A673 (cell line): ENCODE data around the gene FXYD7. TPM values are rescaled to one million over a fixed set of nuclear protein-coding genes. Genes with fewer than 3 reads are reported as not detected.

ENCODE experiments used
- BruUV-seq: library from RNA; stranded (reverse); fragments of 400-500 nt; replicated peaks from 2 replicates; lab custom pipeline; 2021; lab: Mats Ljungman, UMichigan
- CTCF ChIA-PET: fragments of 300-600 bp; sonication (Branson Sonifier 250); formaldehyde crosslinking; loops from one replicate; lab custom pipeline; 2022; ENCODE audit warnings: antibody characterized with exemption; lab: Charles Lee
- POLR2A ChIA-PET: fragments of 300-600 bp; sonication (Branson Sonifier 250); formaldehyde crosslinking; loops from one replicate; lab custom pipeline; 2022; ENCODE audit warnings: antibody characterized with exemption; ENCODE audit not compliant: low non-redundant PET; lab: Charles Lee
- DNase-seq: peaks from one replicate; pipeline ENCODE4 v3.0.0-alpha.2; 2015; ENCODE audit warnings: low spot score
- H3K27ac ChIP-seq: fragments of 200-600 bp; sonication (generic); 2 replicates; pipeline ENCODE4 v1.5.1; 2016; ENCODE audit warnings: mixed run types, low read depth, mild to moderate bottlenecking, mixed read lengths, antibody characterized with exemption, low read length; ENCODE audit not compliant: poor library complexity, severe bottlenecking
- H3K27me3 ChIP-seq: fragments of 200-600 bp; sonication (generic); replicated peaks from 2 replicates; pipeline ENCODE4 v1.6.1; 2017; ENCODE audit warnings: mixed run types, low read depth, mild to moderate bottlenecking, mixed read lengths, antibody characterized with exemption, low read length; ENCODE audit not compliant: insufficient read depth, poor library complexity
- H3K36me3 ChIP-seq: fragments of 200-600 bp; sonication (generic); 2 replicates; pipeline ENCODE4 v1.6.1; 2016; ENCODE audit warnings: mixed run types, mild to moderate bottlenecking, mixed read lengths, antibody characterized with exemption, low read length; ENCODE audit not compliant: insufficient read depth, poor library complexity, severe bottlenecking
- H3K4me1 ChIP-seq: fragments of 200-600 bp; sonication (generic); 2 replicates; pipeline ENCODE4 v1.6.1; 2017; ENCODE audit warnings: mixed run types, mild to moderate bottlenecking, mixed read lengths, antibody characterized with exemption, low read length; ENCODE audit not compliant: insufficient read depth, poor library complexity, severe bottlenecking
- H3K4me3 ChIP-seq: fragments of 200-600 bp; sonication (generic); 2 replicates; pipeline ENCODE4 v1.5.1; 2016; ENCODE audit warnings: low read depth, mixed run types, mild to moderate bottlenecking, mixed read lengths, low read length; ENCODE audit not compliant: poor library complexity, severe bottlenecking
- H3K9me3 ChIP-seq: fragments of 200-600 bp; sonication (generic); 2 replicates; pipeline ENCODE4 v1.6.1; 2016; ENCODE audit warnings: mixed run types, low read depth, mild to moderate bottlenecking, mixed read lengths, antibody characterized with exemption, low read length; ENCODE audit not compliant: poor library complexity, severe bottlenecking
- EZH2 ChIP-seq: fragments of 200-600 bp; sonication (generic); IDR thresholded peaks from 2 replicates; pipeline ENCODE4 v1.6.1; 2017; ENCODE audit warnings: borderline replicate concordance, low read depth, mild to moderate bottlenecking, mixed read lengths, antibody characterized with exemption, low read length; ENCODE audit not compliant: poor library complexity, severe bottlenecking
- intact Hi-C: fragments of 100-400 bp; cut with micrococcal nuclease; formaldehyde crosslinking; loops from one replicate; pipeline ENCODE4 v1.10.0; 2022; ENCODE audit not compliant: unreplicated experiment
- total RNA-seq: library from RNA; stranded (reverse); gene quantifications from 2 replicates; pipeline ENCODE4 v1.2.3, GENCODE V29; 2021
- TF ChIP-seq, protein P1 (sequence below): fragments of 300-800, 200-600 bp; sonication (generic); conservative IDR thresholded peaks from 2 replicates; pipeline ENCODE4 v1.5.1; 2017; ENCODE audit warnings: low read depth, mild to moderate bottlenecking, antibody characterized with exemption, low read length, moderate library complexity, mixed read lengths

FXYD7 gene
- total RNA-seq, 1 experiment from 2014 or later: 0.56 TPM

DNA sequence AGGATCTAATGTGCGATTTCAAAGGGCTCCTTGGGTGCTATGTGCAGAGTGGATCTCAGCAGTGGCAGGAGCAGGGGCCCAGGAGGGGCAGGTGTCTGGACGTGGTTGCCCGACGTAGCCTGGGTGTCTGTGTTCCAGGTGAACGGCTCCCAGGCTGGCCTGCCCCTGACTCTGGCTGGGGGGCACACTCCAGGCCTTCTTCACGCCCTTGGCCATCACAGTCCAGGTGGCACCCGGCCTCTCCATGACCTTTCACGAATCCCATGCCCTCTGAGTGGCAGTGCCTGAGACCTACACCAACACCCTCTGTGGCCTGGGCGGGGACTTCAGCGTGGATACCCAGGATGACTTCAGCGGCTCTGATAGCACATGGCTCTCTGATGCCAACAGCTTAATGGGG is 38.7 kb upstream of the FXYD7 start:
- no TSS peak for BruUV-seq
- CTCF ChIA-PET: no interaction called here
- intact Hi-C loops: no loop called here

DNA sequence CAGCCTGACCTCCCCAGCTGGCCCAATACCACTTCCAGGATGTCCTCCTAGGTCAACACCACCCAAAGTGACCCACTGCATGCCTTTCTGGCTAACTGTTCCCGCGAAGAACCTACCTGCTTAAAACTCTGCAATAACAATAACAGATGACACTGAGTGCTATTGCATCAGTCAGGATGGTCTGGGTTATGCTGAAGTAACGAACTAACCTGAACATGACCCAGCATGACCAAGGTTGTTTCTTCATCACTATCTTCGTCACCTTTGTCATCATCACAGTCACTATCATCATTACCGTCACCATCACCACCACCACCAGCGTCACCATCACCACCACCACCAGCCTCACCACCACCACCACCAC is 38.0 kb upstream of the FXYD7 start:
- H3K4me1 ChIP-seq: no peaks in the 10 kb centered on the region
- H3K9me3 ChIP-seq: no peaks in the 10 kb centered on the region
- intact Hi-C loops: no loop called here
- no peak for DNase-seq
- H3K36me3 ChIP-seq: no peaks in the 10 kb centered on the region
- no peak overlapping the region for H3K4me3 ChIP-seq
- no peak for TF ChIP-seq EZH2
- TF ChIP-seq, protein P1, sequence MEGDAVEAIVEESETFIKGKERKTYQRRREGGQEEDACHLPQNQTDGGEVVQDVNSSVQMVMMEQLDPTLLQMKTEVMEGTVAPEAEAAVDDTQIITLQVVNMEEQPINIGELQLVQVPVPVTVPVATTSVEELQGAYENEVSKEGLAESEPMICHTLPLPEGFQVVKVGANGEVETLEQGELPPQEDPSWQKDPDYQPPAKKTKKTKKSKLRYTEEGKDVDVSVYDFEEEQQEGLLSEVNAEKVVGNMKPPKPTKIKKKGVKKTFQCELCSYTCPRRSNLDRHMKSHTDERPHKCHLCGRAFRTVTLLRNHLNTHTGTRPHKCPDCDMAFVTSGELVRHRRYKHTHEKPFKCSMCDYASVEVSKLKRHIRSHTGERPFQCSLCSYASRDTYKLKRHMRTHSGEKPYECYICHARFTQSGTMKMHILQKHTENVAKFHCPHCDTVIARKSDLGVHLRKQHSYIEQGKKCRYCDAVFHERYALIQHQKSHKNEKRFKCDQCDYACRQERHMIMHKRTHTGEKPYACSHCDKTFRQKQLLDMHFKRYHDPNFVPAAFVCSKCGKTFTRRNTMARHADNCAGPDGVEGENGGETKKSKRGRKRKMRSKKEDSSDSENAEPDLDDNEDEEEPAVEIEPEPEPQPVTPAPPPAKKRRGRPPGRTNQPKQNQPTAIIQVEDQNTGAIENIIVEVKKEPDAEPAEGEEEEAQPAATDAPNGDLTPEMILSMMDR: no peak
- ChIA-PET CTCF (no interaction called here), POLR2A (no interaction called here)
- H3K27me3 ChIP-seq: no peaks in the 10 kb centered on the region
- no peak overlapping the region for H3K27ac ChIP-seq
- no TSS peak for BruUV-seq

More for the DNA sequence above, 38.7 kb upstream of the FXYD7 start:
- H3K27ac ChIP-seq: no peak overlapping the region
- no peaks in the 10 kb centered on the region for H3K36me3 ChIP-seq
- H3K4me1 ChIP-seq: no peaks in the 10 kb centered on the region
- no peak for DNase-seq
- TF ChIP-seq, protein P1: no peak
- no peak for TF ChIP-seq EZH2
- no peaks in the 10 kb centered on the region for H3K27me3 ChIP-seq
- no peak overlapping the region for H3K4me3 ChIP-seq
- no peaks in the 10 kb centered on the region for H3K9me3 ChIP-seq
- POLR2A ChIA-PET: no interaction called here

DNA sequence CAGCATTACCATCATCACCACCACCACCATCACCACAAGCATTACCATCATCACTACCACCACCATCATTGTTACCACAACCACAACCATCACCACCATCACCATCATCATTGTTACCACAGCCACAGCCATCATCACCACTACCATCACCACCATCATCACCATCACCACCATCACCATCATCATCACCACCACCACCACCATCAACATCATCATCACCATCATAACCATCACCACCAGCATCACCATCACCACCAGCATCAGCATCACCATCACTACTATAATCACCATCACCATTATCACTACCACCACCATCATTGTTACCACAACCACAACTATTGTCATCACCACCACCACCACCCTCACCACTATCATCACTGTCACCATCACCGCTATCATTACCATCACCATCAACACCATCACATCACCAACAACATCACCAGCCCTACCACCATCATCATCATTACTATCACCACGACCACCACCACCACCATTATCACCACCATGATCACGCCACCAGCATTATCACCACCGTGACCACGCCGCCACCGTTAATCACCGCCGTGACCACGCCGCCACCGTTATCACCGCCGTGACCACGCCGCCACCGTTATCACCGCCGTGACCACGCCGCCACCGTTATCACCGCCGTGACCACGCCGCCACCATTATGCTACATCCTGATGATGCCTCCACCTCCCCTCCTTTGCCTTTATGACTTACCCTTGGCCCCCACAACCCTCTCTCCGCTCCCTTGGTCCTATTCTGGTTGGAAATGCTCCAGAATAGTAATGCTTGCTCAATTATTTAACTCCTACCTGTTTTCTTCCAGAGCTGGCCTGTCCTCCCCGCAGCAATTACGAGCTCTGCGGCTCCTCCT is 37.4 kb upstream of the FXYD7 start:
- no TSS peak for BruUV-seq
- CTCF ChIA-PET: no interaction called here
- Histone ChIP-seq H3K27ac (no peak overlapping the region), H3K4me3 (no peak overlapping the region), H3K36me3 (no peaks in the 10 kb centered on the region), H3K27me3 (no peaks in the 10 kb centered on the region), H3K4me1 (no peaks in the 10 kb centered on the region), H3K9me3 (no peaks in the 10 kb centered on the region)
- TF ChIP-seq EZH2: no peak
- TF ChIP-seq, protein P1: no peak
- intact Hi-C loops: no loop called here
- DNase-seq: no peak
- POLR2A ChIA-PET: no interaction called here
